ENCODE measurements around the gene GYPE.
"Not testable (repeated sequence)": the region's sequence is repeated elsewhere in the genome, so short reads cannot be mapped to it uniquely, and the experiment has no call there.

DNA sequence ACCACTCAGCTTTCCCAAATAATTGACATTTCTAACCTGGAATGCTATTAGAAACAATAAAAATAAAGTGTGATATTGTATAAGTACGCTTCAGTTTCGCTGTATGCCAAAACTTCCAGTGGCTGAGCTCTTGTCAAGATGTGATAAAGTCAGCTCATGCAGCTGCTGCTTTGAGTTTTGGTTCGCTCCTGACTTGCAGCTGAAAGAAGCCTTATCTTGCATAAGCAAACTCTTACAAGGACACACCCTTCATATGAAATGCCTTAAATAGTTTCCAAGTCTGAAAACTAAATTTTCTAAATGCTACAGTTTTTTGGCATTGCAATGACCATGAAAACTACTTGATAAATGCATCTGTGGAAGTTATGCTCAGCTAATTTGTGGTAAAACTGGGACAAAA lies 17.2 kb downstream of the GYPE start:
- TF ChIP-seq, protein P1, sequence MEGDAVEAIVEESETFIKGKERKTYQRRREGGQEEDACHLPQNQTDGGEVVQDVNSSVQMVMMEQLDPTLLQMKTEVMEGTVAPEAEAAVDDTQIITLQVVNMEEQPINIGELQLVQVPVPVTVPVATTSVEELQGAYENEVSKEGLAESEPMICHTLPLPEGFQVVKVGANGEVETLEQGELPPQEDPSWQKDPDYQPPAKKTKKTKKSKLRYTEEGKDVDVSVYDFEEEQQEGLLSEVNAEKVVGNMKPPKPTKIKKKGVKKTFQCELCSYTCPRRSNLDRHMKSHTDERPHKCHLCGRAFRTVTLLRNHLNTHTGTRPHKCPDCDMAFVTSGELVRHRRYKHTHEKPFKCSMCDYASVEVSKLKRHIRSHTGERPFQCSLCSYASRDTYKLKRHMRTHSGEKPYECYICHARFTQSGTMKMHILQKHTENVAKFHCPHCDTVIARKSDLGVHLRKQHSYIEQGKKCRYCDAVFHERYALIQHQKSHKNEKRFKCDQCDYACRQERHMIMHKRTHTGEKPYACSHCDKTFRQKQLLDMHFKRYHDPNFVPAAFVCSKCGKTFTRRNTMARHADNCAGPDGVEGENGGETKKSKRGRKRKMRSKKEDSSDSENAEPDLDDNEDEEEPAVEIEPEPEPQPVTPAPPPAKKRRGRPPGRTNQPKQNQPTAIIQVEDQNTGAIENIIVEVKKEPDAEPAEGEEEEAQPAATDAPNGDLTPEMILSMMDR (IDR thresholded peaks at IDR 0.05; ENCODE audit: low read depth, low read length, missing input control) = not testable (repeated sequence)
- TF ChIP-seq, protein P2, sequence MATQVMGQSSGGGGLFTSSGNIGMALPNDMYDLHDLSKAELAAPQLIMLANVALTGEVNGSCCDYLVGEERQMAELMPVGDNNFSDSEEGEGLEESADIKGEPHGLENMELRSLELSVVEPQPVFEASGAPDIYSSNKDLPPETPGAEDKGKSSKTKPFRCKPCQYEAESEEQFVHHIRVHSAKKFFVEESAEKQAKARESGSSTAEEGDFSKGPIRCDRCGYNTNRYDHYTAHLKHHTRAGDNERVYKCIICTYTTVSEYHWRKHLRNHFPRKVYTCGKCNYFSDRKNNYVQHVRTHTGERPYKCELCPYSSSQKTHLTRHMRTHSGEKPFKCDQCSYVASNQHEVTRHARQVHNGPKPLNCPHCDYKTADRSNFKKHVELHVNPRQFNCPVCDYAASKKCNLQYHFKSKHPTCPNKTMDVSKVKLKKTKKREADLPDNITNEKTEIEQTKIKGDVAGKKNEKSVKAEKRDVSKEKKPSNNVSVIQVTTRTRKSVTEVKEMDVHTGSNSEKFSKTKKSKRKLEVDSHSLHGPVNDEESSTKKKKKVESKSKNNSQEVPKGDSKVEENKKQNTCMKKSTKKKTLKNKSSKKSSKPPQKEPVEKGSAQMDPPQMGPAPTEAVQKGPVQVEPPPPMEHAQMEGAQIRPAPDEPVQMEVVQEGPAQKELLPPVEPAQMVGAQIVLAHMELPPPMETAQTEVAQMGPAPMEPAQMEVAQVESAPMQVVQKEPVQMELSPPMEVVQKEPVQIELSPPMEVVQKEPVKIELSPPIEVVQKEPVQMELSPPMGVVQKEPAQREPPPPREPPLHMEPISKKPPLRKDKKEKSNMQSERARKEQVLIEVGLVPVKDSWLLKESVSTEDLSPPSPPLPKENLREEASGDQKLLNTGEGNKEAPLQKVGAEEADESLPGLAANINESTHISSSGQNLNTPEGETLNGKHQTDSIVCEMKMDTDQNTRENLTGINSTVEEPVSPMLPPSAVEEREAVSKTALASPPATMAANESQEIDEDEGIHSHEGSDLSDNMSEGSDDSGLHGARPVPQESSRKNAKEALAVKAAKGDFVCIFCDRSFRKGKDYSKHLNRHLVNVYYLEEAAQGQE (IDR thresholded peaks at IDR 0.05) = not testable (repeated sequence)
- TF ChIP-seq EGR1 (IDR thresholded peaks at IDR 0.05; ENCODE audit: low read depth in 2 of 2); JUND (IDR thresholded peaks at IDR 0.05); YY1 (IDR thresholded peaks at IDR 0.05); RAD21 (IDR thresholded peaks at IDR 0.05); SP1 (IDR thresholded peaks at IDR 0.05): not testable (repeated sequence)
- TF ChIP-seq, protein P3, sequence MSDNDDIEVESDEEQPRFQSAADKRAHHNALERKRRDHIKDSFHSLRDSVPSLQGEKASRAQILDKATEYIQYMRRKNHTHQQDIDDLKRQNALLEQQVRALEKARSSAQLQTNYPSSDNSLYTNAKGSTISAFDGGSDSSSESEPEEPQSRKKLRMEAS (IDR thresholded peaks at IDR 0.05) = not testable (repeated sequence)
- TF ChIP-seq, protein P4, sequence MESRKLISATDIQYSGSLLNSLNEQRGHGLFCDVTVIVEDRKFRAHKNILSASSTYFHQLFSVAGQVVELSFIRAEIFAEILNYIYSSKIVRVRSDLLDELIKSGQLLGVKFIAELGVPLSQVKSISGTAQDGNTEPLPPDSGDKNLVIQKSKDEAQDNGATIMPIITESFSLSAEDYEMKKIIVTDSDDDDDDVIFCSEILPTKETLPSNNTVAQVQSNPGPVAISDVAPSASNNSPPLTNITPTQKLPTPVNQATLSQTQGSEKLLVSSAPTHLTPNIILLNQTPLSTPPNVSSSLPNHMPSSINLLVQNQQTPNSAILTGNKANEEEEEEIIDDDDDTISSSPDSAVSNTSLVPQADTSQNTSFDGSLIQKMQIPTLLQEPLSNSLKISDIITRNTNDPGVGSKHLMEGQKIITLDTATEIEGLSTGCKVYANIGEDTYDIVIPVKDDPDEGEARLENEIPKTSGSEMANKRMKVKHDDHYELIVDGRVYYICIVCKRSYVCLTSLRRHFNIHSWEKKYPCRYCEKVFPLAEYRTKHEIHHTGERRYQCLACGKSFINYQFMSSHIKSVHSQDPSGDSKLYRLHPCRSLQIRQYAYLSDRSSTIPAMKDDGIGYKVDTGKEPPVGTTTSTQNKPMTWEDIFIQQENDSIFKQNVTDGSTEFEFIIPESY (IDR thresholded peaks at IDR 0.05) = not testable (repeated sequence)
